NCI-H2107 (cell line): ENCODE data around the gene BBIP1.
A peak's percentile ranks its signal among the peaks of the same experiment; 100 is the strongest.
"Not testable (repeated sequence)": the region's sequence is repeated elsewhere in the genome, so short reads cannot be mapped to it uniquely, and the experiment has no call there.

Experiments
- DNase-seq: peaks from one replicate; lab custom pipeline; 2025; lab: John Stamatoyannopoulos, UW

BBIP1 gene

DNA sequence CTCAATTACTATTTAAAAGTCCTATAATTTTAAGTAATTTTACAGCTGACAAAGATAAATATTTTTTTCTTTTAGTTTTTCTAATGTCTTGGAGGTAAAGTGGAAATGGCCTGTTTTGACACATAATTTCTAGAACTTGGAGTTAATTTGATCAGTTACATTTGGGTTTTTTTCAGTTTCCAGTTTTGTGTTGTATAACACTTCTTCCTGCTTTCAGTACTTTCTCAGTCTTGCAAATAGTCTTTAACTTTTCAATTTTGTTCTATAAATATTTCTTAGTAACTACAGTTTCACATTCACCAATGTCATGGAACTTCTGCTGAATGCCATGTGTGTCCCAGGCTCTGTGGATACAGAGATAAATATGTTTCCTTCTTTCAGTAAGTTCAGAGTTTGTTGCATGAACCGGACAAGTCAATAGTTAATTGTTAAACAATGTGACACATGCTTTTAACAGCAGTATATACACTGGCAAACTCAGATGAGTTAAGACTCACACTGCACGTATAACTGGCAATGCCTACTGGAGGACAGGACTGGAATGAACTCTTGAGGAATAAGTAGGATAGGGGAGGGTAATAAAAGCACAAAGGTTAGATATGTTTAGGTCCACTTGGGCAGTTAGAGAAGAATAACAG is 5.0 kb upstream of the BBIP1 start:
- DNase-seq = no peak

DNA sequence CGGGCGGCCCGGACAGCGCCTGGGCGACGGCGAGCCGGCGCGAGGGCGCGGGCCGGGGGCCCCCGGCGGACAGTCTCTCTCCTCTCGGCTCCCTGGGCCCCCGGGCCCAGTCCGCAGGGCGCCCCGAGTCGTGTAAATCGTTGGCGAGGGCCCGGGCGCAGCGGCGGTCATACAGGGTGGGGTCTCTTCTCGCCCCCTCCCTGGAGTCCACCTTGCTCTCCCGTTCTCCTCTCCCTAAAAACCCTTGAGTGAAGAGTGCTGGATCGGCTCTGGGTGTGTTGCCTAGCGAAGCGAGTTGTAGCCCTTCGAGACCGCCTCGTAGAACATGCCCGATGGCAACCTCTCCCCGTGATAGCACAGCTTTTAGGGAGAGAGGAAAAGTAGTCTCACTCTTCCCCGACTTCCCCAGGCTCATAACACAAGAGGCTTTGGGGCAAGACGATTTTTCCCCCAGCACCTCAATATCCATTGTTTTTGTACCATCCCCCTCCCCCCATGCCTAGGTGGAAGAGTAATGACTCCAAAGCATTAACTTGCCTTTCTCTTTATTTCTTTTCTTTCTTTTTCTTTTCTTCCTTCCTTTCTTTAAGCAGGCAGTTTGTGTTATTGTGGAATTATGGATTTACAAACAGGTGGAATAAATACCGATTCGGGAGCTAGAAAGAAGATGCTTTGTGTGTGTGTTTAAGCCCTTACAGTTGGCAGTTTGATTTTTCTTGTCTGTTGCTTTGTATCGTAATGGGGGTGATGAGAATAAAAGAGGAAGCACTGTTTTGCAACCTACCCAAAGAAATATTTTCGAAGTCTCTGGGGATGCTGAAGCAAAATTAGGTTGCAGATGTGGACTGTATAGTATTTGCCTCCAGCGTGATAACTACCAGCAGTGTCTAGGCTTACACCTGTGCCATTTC is 1.2 kb upstream of the BBIP1 start:
- DNase-seq = no peak

DNA sequence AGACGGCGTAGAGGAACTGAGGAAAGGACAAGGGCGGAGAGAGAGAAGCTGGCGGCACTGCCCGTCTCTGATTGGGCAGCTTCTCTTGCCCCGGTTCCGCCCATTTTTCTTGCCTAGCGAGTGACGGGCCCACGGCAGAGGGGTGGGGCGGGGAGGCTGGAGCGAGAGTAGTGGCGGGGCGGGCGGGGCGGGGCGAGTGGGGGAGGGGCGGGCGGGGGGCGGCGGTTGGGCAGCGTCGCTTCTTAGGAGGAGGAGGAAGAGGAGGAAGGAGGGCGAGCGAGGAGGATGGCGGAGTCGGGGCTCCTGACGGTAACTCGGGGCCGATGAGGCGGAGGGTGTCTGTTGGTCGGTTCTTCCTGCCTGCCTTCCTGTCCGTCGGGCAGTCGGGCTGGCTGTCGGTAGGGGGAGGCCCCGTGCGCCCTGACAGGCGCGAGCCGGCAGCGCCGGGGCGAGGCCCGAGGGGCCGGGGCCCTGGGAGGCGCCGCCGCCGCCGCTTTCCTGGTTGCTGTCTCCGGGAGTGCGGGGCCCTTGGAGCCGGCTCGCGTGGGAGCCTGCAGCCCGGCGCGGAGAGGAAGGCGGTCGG is 460 bp upstream of the BBIP1 start, which contains the start of gene SHOC2:
SHOC2 (plus strand) TSS at position 256 of the 583 bp plus-strand sequence. CDS start 44,755 bp downstream, outside the sequence.
- DNase-seq = peak; percentile 95

DNA sequence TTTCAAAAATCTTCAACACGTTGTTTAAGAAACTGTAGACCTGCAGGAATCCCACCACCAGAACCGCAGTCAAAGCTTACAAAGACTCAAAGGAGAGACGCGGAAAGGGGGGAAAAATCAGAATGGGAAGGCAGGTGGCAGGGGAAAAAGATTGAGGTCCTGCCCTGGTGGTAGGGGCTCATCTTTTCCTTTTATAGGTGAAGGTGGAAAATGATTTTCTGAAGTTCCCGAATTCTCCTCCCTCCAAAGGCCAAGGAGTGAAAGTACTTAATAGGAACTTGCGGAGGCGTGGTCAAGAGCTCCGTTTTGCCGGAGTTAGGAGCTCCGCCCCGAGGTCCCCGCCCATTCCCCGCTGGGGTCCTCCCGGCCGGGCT is 724 bp downstream of the BBIP1 start:
- peak; percentile 54 for DNase-seq

DNA sequence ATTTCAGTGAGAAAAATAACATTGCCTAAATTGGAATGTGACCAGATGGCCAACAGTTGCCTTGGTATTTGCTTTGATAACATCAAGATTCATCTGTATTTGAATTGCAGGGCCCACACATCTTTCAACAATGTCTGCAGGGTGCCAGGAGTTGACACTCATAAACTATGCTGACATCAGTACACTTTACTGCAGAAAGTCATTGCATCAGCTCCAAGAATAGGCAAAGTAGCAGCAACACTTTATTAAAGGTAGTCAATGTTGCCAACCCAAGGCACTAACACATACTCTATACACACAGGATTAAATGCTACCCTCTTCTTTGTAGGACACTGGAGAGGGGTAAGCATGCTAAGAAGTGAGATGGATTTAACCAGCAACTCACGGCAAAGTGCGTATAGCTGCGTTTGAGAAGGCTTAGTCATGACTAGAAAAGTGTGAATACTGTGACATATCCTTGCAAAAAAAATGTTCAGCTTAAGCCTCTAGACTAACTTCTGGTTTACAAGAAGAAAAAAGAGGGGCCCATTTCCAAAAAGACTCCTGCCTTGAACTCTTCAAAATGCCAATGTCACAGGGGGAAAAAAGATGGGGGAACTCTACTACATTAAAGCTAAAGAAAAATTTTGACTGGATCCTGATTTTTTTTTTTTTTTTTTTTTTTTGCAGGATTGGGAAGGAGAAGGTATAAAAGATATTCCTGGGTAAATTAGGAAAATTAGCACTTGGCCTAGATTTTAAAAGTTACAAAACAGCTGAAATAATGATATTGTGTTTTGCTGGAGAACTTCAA is 2.2 kb downstream of the BBIP1 start:
- no peak for DNase-seq

DNA sequence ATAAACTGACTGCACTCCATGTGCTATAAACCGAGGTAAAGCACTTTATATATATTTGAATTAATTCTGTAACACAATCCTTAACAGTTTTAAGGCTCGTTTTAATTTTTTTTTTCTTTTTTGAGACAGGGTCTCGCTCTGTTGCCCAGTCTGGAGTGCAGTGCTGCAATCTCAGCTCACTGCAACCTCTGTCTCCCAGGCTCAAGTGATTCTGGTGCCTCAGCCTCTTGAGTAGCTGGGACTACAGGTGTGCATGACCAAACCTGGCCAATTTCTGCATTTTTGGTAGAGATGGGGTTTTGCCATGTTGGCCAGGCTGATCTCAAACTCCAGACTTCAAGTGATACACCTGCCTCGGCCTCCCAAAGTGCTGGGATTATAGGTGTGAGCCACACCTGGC is 3.4 kb downstream of the BBIP1 start:
- DNase-seq = not testable (repeated sequence)

DNA sequence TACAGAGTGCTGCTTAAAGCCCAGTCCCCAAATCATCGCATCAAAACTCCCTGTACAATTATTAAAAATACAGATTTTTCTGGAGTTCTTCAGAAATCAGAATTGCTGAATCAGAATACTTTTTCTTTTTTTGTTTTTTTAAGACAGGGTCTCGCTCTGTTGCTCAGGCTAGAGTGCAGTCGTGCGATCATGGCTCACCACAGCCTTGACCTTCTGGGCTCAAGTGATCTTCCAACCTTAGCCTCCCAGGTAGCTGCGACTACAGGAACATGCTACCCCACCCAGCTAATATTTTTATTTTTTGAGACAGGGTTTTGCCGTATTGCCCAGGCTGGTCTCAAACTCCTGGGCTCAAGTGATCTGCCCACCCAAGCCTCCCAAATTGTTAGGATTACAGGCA is 3.9 kb downstream of the BBIP1 start:
- no peak for DNase-seq

DNA sequence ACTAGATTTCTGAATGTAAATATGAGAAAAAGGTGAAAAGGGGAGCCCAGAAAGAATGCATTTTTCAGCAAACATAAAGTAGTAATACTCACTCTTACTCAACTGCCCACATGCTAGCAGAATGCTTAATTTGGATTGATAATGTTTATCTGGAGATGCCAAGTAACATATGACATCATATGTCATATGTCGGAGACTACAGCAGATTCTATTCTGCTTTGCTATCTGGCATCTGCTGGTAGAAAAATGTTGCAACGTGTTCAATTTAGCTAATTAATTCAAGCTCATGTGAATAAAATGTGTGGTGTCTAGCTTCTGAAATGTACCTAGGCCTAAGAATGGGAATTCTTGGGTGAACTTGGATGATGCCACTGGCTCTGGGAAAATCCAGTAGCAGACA is 4.5 kb downstream of the BBIP1 start:
- no peak for DNase-seq

DNA sequence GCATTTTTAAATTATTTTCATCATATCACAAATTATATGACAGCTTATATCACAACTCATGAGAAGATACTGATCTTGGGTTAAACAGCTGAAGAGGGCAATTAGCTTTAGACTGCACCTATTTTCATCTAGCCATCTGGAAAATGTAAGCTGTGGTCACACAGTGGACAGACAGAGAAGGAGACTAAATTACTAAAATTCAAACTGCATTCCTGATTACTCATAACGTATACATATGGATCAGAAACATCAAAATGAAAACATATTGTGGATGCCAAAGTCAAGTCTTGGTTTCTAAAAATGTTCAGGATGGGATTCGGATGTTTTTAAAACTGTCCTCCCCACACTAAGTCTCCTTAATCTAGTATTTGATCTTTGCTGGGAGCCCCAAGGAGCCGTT is 6.6 kb downstream of the BBIP1 start:
- no peak for DNase-seq

DNA sequence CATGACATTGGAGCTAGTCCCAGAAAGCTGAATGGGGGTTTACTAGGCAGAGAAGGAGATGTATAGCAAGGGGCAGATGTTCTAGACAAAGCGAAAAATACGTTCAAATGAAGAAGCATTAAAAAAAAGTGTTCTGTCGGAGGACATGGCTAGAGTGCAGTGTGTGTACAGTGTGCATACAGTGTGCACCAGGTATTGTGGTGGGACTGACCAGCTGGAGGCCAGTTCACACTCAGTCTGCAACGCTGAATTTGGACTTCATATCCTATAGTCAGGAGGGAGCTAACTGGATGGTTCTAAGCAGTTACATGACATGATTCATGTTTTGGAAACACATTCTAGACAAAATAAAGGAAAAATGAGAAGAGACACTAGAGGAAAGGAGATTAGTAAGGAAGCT is 8.8 kb downstream of the BBIP1 start:
- no peak for DNase-seq

DNA sequence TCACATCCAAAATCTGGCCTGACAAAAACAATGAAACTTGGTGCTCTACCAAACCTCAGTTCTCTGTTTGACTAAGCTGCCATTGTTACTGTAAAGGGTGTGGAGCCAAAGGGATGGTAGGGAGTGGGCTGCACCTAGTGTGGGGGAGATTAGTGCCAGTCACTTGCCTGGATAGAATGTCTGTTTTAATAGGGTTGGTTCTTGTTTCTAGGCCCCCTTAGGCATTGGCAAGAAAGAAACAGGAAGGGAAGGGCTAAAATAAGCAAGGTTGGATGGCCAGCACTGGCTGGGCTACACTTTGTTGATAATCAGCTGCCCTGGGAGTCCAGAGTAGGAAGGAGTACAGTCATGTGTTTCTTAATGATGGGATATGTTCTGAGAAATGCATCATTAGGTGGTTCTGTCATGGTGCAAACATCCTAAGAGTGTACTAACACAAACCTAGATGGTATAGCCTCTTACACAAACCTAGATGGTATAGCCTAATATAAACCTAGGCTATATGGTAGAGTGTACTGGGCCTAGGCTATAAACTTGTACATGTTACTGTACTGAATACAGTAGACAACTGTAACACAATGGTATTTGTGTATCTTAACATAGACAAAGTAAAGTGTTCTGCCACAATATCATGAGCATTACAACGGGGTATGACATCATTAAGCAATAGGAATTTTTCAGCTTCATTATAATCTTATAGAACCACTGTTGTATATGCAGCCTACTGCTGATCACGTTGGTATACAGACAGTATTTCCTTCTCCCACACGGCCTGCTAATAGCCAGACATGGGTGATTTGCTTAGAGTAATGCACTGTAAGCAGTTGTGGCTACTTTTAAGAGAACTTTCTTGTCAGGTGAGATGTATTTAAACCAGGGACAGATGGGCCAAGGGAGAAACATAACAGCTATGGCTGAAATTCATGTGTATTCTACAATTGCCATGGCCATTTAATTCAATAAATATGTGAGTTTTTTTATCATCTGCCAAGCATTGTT is 15.4 kb downstream of the BBIP1 start:
- DNase-seq = no peak

DNA sequence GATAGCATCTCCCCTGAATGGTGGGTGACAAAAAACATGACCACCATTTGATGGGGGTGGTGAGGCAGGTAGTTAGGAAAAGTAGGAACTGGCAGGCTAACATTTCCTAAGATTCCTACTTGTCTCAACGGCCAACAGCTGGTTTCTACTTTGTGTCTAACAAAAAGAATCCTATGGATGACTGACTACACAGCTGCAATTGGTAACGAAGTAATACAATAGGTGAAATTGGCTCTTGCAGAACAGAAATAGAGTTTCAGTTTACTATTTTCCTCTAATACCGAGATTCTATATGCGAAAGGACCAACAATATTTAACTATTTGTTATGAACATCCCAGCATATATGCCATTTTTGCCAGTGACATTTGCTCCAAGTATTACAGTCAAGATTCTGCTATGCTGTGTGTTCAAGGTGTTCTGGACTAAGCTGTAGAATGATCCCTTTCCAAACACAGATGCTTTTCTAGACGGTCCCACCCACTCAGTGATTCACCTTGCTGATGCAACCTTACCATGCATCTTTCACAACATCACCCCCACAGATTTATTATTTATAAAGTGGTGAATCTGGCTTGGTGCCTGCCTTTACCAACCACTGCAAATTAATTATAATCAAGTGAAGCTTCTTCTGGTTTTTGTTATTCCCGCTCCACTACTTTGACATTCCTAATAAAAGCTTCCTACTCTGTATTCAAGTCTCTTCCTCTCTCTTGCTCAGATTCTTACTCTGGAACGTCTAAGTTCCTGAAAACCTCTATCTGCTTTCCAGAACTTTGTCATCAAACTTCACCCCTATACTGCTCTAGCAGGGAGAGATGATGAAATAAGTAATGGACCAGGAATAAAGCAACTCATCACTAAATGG is 16.8 kb downstream of the BBIP1 start:
- DNase-seq = no peak

DNA sequence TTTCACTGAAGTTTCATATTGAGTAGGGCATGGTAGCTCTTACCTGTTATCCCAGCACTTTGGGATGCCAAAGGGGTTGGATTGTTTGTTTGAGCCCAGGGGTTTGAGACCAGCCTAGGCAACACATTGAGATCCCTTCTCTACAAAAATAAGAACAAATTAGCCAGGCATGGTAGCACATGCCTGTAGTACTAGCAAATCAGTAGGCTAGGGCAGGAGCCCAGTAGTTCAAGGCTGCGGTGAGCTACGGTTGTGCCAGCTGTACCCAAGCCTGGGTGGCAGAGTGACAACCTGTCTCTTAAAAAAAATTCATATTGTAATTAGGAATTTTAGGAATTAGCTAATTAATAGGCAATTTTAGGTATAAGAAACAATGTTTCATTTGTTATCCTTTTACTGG is 18.0 kb downstream of the BBIP1 start:
- DNase-seq = no peak

DNA sequence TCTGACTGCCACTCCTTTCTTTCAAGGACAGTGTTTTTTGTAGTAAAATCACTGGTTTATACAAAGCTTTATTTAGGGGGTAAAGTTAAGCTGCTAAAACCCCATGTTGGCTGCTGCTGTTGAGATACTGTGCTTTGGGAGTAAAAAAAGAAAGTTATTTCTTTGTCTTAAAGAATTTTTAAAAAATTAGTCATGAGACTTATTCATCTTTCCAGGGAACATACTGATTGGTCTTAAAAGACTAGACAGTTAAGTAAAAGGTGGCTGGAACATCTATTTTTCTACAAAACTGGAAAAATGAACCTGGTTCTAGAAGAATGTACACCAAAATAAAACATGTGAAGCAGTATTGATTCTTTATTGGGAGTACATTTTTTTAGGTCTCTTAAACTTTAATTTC is 20.6 kb downstream of the BBIP1 start:
- no peak for DNase-seq

DNA sequence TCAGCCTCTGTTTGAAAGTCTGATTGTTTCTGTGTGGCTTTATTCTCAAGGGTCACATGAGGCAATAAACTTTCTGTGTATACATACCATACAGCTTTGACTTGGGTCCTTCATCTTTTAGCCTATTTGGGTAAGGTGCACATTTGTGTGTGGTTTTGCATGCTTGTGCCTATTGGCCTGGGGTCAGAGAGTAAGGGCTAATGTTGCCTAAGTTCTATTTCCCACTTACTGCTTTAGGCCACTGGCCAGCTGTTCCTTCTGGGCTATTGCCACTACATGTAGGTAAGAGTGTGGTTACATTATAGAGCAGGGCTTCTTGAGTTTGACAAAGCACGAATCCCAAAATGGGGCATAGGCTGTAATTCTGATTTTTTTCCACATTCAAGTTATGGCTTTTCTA is 21.8 kb downstream of the BBIP1 start:
- DNase-seq = no peak

DNA sequence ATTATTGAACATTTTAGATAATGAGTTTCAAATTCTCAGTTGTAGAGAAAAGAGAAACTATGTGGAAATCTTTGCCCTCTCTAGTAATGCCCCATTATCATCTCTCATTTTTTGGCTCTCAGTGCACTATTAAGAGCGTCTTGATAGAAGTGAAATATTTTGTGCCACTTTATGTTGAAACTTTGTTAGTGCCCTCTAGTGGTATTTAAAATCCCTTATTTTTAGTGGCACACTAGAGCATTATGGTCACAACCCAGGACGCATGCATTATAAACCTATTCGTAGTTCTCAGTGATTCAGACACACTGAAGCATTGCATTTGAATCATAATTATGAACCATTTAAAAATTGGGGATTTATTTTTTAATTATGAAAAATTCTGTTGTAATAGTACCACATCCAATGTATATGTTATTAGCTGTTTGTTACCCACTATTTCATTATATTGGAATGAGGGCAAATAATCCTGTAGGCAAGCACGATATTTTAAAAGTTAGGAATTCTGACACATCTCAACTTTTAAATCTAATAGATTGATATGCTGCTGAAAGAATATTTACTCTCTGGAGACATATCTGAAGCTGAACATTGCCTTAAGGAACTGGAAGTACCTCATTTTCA is 25.3 kb downstream of the BBIP1 start:
- no peak for DNase-seq

DNA sequence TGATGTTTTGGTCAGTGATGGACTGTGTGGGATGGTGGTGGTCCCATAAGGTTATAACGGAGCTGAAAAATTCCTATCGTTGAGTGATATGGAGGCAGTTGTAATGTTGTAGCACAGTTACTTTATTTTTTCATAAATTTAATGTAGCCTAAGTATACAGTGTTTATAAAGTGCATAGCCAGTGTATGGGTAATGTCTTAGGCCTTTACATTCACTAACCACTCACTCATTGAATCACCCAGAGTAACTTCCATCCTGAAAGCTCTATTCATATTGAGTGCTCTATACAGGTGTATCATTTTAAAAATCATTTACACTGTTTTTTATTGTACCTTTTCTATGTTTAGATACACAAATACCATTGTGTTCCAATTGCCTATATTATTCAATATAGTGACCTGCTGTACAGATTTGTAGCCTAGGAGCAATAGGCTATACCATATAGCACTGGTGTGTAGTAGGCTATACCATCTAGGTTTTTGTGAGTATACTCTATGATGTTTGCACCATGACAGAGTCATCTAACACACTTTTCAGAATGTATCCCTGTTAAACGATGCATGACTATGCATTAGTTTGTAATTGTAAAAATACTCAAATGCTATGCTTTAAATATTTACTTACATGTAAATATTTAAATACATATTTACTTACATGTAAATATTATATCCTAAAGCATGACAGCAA is 26.2 kb downstream of the BBIP1 start:
- DNase-seq = no peak

DNA sequence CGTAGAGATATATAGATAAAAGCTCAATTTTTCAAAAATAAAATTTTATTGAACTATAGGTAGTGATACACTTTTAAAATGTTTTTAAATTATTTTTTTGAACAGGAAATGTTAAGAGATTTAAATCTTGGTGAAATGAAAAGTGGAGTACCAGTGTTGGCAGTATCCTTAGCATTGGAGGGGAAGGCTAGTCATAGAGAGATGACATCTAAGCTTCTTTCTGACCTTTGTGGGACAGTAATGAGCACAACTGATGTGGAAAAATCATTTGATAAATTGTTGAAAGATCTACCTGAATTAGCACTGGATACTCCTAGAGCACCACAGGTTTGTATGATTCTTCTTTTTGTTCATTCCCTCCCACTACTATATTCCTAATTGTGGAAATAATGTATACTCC is 31.4 kb downstream of the BBIP1 start:
- DNase-seq = no peak
